ENCODE data around the gene MTUS2. TPM values are rescaled to one million over a fixed set of nuclear protein-coding genes. Genes with fewer than 3 reads are reported as not detected.

MTUS2 gene
- total and polyA plus RNA-seq, 2 donors (not counting 3 experiments of a cell fraction or from before 2014, with no cell fraction given): not detected

DNA sequence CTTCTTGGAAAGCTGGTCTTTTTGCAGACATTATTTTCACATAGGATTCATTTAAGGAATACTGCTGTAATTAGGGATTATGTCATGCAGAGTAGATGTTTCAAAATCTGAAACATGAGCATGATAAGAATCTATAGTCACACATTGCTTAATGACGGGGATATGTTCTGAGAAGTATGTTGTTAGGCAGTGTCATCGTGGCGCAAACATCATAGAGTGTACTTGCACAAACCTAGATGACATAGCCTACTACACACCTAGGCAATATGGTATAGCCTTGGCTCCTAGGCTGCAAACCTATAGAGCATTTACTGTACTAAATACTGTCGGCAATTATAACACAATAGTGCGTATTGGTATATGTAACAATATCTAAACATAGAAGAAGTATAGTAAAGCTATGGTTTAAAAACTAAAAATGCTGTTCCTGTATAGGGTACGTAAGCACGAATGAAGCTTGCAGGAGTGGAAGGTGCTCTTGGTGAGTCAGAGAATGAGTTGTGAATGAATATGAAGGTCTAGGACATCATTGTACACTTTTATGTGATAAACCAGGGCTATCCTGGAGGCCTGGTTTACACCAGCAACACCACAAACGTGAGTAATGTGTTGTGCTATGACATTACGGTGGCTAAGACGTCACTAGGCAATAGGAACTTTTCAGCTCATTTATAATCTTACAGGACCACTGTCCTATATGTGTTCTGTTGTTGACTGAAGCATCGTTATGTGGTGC, 283.1 kb downstream of the MTUS2 start:
- Histone ChIP-seq H3K4me2 (ENCODE audit: insufficient read depth, low read length) (no peak overlapping the region), H3K9me3 (replicated peaks; ENCODE audit: control insufficient read depth, insufficient read depth, low read length) (no peaks in the 10 kb centered on the region), H3K4me3 (replicated peaks in 1 of 3; ENCODE audit: insufficient read depth in 1 of 3, low read depth in 1 of 3, low read length in 3 of 3) (no peak overlapping the region), H3K9me1 (replicated peaks; ENCODE audit: control insufficient read depth, extremely low read depth, insufficient read depth, low read length) (no peaks in the 10 kb centered on the region), H4K20me1 (replicated peaks; ENCODE audit: control insufficient read depth, extremely low read depth, insufficient read depth, low read length) (no peaks in the 10 kb centered on the region), H3K4me1 (ENCODE audit: control insufficient read depth, extremely low read depth, insufficient read depth, low read length) (no peaks in the 10 kb centered on the region), H3K36me3 (ENCODE audit: control insufficient read depth in 2 of 2, extremely low read depth in 1 of 2, insufficient read depth in 2 of 2, low read length in 2 of 2) (no peaks in the 10 kb centered on the region), H3K79me2 (ENCODE audit: control insufficient read depth, insufficient read depth, low read length) (no peaks in the 10 kb centered on the region), H2AFZ (ENCODE audit: low read depth, low read length) (no peak overlapping the region), H3K9ac (replicated peaks; ENCODE audit: extremely low read depth, insufficient read depth, low read length) (no peak overlapping the region), H3K27me3 (ENCODE audit: control insufficient read depth in 2 of 2, insufficient read depth in 2 of 2, low read length in 2 of 2) (no peaks in the 10 kb centered on the region), H3K27ac (ENCODE audit: insufficient read depth, low read depth, low read length) (no peak overlapping the region)
- dilution Hi-C loops (cut with MboI; ENCODE audit: extremely low pct_ligation_motif_present, low sequenced_read_pairs) (no loop called here), intact Hi-C loops (cut with micrococcal nuclease) (no loop called here)
- no TSS peak for BruUV-seq (replicated peaks)
- TF ChIP-seq, protein P1, sequence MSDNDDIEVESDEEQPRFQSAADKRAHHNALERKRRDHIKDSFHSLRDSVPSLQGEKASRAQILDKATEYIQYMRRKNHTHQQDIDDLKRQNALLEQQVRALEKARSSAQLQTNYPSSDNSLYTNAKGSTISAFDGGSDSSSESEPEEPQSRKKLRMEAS (IDR thresholded peaks at IDR 0.05; ENCODE audit: insufficient read depth, insufficient read length): no peak
- TF ChIP-seq FOS (IDR thresholded peaks at IDR 0.05; ENCODE audit: borderline replicate concordance, insufficient read depth, low read length) (no peak), GATA2 (IDR thresholded peaks at IDR 0.05; ENCODE audit: insufficient read depth, insufficient read length, low read depth, low read length) (no peak), POLR2A (IDR thresholded peaks at IDR 0.05; ENCODE audit: low read depth, low read length) (no peak), JUN (IDR thresholded peaks at IDR 0.05; ENCODE audit: borderline replicate concordance, insufficient read depth, insufficient read length, low read depth) (no peak), POLR2AphosphoS5 (IDR thresholded peaks at IDR 0.05; ENCODE audit: insufficient read depth, low read depth, low read length) (no peak)
- TF ChIP-seq, protein P2, sequence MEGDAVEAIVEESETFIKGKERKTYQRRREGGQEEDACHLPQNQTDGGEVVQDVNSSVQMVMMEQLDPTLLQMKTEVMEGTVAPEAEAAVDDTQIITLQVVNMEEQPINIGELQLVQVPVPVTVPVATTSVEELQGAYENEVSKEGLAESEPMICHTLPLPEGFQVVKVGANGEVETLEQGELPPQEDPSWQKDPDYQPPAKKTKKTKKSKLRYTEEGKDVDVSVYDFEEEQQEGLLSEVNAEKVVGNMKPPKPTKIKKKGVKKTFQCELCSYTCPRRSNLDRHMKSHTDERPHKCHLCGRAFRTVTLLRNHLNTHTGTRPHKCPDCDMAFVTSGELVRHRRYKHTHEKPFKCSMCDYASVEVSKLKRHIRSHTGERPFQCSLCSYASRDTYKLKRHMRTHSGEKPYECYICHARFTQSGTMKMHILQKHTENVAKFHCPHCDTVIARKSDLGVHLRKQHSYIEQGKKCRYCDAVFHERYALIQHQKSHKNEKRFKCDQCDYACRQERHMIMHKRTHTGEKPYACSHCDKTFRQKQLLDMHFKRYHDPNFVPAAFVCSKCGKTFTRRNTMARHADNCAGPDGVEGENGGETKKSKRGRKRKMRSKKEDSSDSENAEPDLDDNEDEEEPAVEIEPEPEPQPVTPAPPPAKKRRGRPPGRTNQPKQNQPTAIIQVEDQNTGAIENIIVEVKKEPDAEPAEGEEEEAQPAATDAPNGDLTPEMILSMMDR (IDR thresholded peaks at IDR 0.05; ENCODE audit: extremely low read depth in 1 of 2, insufficient read depth in 1 of 2, low read depth in 1 of 2, low read length in 2 of 2): no peak
- DNase-seq (ENCODE audit: low read depth, low spot score) (no peak), FAIRE-seq (no peak)
- POLR2A ChIA-PET: no interaction called here
- CTCF ChIA-PET: no interaction called here
